HG03460 (cell line): ENCODE results near the gene RD3L.
A peak's percentile ranks its signal among the peaks of the same experiment; 100 is the strongest.
"Not testable (repeated sequence)": the region's sequence is repeated elsewhere in the genome, so short reads cannot be mapped to it uniquely, and the experiment has no call there.

ENCODE experiments used
- ATAC-seq: cut with Tn5 transposase; IDR thresholded peaks from one replicate; pipeline ENCODE4 v1.9.1; 2021; ENCODE audit not compliant: unreplicated experiment

Gene RD3L

DNA sequence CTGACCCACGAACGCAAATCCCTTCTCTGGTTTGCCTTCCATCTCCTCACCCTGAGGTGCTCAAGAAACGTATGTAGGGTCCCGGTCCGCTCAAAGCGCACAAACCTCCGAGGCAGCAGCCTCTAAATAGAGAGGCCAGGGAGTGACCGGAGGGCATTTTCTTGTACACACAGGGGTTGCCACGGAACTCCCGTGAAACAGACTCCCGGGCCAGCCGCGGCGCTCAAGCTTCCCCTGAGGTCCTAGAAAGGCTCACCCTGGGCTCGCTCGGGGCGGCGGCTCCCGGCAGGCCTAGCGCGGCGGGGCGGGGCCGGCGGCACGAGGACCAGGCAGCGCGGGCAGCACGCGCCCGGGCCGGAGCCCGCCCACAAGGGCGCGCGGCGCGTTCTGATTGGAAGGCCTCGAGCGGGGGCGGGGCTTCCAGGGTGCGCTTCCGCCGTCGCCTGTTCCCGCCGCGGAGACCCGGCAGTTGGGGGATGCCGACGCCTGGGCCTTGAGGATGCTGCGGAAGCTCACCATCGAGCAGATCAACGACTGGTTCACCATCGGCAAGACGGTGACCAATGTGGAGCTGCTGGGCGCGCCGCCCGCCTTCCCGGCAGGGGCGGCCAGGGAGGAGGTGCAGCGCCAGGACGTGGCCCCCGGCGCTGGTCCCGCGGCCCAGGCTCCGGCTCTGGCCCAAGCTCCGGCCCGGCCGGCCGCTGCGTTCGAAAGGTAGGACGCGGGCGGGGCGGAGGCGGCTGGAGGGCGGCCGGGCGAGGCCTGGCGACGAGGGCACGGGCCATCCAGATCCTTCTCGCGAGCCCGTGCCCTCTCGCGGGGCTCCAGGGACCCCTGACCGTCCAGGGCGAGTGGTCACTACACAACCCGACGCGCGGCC, 14.1 kb downstream of the RD3L start, which contains the start of gene TDRD9:
TDRD9 (plus strand) TSS at position 446 of the 880 bp plus-strand sequence; CDS start at position 500, 54 bp downstream.
- ATAC-seq, result no peak

DNA sequence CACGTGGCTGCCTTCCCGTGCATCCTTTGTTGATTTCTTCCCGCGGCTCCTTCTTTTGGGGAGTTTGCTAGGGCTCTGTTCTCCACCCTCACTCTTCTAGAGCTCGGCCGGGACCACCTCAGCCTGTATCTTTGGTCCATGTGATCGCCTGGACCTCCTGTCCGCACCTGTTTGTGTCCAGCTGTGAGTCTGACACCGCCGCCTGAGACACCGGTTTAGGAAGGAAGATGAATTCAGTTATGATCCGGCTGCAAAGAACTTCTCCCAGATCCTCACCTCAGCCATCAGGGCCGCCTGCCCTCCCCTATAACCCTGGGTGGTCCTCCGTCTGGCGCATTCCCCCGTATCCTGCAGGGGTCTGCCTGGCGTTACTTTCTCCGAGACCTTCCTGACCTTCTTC, 14.8 kb downstream of the RD3L start:
- no peak for ATAC-seq

DNA sequence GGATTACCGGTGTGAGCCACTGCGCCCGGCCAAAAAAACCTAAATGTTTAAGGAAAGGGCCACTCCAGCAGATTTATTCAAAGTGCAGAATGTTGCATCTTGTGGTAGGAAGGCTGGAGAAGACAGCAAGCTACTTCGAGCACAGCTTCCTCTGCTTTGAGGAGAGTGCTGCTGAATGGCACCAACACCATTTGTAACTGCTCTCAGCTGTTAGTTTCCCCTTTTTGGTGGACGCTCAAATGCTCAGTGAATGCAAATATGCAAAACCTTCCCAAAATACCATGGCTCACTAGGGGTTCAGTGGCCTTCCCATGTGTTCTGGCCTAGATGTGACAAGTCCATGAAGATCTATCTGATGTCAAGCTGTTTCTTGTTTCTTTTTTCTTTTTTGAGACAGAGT, 17.0 kb downstream of the RD3L start:
- ATAC-seq, result no peak

DNA sequence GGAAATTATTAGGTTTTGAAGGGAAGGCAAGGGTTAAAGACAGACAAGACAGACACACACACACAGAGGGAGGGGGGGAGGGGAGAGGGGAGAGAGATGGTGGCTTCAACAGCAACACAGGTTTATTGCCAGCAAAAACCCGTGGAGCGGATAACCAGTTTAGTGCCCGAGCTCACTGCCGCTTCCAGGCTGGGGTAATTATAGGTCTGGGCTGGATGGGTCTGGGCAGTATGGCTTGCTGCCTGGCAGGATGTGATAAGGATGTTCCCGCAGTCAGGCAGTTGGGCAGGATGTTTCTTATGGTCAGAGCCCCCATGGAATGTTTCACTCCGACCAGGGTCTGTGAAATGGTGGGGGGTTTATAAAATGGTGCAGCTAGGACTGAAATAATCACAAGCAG, 18.5 kb downstream of the RD3L start:
- ATAC-seq, result no peak

DNA sequence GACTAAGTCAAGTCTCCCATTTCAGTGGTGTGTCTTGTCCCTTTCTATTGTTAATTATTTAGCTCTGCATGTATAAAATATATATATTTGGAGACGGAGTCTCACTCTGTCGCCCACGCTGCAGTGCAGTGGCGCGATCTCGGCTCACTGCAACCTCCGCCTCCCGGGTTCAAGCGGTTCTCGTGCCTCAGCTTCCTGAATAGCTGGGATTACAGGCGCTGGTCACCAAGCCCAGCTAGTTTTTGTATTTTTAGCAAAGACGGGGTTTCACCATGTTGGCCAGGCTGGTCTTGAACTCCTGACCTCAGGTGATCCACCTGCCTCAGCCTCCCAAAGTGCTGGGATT, 20.5 kb downstream of the RD3L start:
- ATAC-seq, result not testable (repeated sequence)

DNA sequence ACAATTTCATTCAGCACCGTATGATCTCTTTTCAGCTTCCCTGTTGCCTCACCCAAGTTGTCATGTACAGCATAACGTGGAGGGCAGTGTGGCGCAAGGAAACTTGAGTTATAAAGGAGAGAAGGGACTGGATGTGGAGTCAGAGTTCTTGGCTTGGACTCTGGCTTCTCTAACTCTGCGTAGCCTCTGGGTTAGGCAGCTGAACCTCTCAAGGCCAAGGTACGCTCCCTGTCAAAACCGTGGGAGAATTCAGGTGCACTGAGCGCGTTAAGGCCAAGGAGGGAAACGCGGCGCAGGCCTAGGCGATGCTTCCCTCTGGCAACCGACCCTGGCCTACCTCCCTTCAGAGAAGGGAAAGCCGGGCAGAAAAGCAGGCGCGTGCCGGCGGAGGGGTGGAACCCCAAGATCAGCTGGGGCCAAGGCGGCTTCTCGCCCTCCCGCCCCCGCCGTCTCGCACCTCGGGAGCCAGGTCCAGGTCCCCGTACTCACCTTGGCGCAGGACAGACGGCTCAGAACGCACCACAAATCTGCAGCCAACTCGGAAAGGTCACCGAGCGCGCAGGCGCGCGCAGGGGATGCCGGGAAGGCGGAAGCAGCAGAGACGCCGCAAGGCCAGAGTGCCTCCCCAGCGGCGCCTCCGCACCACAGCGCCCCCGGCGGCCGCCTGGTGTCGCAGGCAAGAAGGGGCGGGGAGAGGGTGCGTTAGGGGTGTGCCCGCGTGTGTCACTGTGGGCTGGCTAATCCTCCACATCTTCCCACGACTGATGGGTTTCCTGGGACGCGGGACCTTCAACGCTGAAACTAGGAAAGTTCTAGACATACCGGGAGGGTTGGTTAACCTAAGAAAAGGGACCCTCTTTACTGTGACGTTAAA, 21.1 kb downstream of the RD3L start:
- ATAC-seq, result peak; percentile 97

DNA sequence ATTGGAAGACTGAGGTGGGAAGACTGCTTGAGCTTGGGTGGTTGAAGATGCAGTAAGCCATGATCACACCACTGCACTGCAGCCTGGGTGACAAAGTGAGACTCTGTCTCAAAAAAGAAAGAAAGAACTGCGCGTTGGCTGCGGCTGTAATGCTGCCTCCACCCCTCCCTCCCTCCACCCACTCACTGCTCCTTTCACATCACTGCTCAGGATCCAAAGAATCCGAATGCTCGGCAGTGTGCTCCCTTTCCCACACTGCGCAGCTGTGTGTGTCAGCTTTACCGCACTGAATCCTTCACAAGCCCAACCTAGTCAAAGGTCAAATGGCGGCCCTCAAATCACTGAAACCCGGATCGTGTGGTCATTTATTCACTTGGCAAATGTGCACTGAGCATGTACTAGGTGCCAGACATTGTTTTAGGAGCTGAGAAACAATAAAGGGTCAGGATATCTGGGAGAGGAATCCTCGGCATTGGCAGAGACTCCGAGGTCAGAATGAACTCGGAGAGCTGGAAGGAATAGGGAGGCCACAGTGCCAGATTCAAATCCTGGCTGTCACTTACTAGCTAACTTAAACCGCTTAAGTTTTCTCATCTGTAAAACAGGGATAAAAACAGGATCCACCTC, 25.6 kb downstream of the RD3L start:
- ATAC-seq, result no peak

DNA sequence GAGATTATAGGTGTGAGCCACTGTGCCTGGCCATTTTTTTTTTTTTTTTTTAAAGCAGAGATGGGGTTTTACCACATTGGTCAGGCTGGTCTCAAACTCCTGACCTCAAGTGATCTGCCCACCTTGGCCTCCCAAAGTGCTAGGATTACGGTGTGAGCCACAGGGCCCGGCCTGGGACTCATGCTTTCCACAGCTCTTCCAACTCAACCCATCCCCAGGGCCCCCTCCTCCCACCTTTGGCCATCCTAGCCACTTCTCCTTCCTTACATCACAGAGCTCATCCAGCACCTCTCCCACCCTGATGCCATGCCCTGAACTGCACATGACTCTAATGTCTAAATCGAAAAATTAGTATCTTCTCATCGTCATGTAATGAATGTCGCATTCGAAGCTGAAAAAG, 26.7 kb downstream of the RD3L start:
- ATAC-seq, result no peak

DNA sequence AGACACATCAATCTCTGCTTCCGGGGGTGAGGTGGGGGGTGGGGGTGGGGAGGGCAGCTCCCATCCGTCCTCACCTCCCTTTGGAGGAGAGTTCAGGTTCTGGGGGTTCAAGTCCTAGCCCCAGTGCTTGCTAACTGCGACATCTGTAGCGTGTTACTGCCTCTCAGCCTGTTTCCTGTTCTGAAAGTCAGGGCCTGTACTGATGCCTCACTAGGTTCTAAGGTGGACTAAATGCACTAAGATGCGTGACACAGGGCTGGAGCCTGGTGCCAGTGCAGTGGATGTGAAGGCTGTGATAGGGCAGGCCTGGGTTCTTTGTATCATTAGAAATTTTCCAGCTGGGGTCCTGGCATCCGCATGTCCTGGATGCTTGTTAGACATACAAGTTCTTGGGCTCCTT, 31.3 kb downstream of the RD3L start:
- no peak for ATAC-seq

DNA sequence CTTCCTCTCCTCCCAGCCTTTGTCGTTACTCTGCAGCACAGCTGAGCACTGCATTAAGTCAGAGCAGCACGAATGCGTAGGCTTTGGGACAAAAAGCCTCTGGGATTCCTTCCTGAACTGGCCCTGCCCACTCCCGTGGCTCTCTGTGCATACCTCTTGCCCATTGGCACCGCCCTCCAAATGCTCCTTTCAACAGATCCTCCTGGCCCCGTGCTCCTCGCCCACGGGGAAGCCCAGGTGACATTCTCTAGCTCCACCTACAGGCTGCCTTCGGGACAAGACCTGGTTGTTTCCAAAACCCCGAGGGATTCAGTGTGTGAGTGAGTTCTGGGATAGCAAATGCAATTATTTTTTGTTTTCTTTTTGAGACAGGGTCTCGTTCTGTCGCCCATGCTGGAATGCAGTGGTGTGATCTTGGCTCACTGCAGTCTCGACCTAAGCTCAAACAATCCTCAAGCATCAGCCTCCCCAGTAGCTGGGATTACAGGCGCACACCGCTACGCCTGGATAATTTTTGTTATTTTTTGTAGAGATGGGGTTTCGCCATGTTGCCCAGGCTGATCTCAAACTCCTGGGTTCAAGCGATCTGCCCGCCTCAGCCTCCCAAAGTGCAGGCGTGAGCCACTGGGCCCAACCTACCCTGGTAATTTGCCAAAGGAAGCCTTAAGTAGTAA, 31.9 kb downstream of the RD3L start:
- ATAC-seq, result no peak

DNA sequence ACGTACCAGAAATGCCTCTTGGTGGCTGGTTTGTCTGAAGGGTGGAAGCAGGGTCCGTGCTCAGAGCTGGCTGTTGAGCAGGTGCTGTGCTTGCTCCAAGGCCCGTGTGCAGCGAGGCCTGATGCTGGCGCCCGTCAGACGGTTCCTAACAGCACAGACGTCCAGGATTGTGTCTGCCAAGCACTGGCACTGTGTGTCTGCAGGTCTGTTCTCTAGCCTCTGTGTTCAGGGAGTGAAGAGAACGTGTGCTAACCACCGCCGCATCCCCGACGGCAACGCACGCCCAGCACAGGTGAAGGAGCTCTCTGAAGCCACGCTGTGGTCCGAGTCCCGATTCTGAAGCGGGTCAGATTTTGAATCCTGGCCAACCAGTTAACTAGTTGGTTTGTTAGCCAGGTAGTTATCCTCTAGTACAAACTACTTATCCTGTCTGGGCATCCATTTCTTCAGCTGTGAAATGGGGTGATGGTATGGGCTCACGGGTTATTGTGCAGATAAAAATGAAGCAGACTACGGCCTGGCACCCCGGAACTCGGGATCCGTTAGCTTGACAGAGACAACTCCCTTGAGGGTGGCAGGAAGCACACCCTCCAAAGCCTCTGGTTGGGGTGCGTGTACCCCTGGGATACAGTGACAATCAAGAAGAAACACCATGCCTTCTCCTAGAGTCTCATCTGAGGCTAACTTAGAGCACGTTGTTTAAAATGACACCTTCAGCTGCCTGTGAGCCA, 32.6 kb downstream of the RD3L start:
- no peak for ATAC-seq

DNA sequence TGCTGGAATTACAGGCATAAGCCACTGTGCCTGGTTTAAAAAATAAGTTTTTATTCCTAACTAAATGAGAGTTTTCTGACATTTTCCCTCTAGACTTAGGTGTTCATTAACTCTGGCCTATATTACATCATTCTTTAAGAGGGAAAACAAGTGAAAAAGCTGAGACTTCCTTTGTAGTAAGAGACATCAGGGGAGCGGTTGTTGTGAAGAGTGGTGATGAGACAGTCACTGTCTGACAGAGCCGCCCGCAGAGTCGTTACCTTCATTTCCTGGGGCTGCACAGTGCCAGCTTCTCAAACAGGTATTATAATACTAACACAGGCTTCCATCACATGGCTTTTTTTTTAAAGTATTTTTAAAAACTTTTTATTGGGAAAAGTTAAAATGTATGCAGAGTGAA, 33.7 kb downstream of the RD3L start:
- ATAC-seq, result no peak

DNA sequence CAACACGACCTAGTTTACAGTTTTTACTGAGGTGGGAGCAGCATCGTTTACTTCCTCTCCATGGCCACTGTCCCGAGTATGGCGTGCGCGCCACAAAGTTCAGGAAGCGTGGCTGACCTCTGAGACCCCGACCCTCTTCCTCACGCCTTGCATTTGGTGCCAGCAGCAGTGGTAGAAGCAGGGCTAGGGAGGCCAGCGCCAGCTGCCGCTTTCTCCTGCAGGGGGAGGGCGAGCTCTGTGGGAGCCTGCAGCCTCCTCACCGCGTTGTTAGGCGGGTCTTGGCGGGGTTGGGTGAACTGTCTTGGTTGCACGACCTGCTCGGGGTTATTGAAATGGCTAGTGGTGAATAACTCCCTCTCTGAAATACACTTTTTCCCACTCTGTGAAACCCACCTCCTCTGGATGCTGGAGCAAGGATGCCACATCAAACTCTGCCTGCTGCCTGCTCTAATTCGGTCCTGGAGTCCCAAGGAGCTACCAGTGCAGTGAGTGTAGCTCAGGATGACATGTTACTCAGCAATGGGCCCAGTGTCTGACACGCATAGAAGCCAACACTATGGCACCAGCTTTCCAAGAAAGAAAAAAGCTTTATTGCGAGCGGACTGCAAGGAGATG, 36.4 kb downstream of the RD3L start:
- no peak for ATAC-seq

DNA sequence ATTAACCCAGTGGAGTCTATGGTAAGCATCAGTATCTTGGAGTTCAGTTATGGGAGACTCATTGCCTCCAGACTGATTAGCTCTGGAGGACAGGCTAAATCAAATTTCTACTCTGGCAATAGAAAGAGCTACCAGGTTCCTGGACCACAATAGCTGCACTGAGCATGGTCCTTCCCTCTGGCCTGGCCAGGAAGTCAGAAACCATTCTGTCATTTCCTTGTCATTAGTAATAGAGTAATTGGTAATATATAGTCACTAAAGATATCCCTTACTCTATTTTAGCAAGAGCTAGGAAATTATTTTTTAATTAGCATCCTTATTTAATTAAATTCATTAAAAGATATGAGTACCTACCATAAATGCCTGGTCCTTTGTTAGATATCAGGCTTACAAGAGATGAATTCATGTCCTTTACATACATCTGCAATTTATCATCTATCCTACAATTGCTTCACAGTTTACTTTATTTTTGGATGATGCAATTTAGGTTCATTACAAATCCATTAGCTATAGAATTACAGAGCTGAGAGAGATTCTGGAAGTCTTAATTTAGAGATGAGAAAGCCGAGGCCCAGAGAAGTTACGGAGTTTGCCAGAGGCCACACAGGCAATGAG, 37.7 kb downstream of the RD3L start:
- no peak for ATAC-seq

DNA sequence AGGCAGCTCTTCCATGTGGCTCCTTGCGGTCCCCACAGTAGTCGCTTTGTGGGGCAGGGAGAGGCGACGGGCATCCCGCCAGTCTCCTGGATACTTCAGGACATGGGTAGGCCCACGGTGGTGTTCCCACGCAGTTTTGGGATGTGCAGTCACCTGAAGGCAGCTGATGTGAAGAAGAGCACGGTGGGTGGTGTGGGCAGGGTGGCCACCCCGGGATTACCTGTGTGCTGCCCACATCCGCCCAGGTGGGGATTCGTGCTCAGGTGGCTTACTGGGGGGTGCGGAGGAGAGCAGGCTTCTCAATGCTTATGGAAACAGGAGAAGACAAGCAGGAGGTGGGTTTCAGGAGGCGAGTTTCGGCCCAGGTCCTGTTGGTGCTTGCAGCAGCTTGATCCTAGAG, 42.5 kb downstream of the RD3L start:
- no peak for ATAC-seq

DNA sequence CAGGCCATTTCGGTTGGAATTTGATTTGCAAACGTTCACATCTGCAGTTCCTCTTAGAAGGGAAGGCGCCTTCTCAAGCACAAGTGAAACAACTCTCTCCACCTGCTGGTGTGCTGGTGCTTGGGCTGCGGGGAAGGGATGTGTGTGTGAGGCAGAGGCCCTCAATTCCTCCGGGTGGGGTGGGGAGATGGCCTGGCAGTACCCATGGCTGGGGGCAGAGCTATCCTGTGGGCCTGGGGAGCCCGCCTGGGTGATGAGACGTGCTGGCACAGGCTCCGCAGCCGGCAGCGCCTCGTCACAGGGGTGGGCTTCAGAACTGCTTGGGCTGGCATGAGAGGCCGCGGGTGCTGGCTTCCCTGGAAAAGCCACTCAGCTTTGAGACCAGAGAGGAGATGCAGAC, 43.0 kb downstream of the RD3L start:
- ATAC-seq, result no peak

DNA sequence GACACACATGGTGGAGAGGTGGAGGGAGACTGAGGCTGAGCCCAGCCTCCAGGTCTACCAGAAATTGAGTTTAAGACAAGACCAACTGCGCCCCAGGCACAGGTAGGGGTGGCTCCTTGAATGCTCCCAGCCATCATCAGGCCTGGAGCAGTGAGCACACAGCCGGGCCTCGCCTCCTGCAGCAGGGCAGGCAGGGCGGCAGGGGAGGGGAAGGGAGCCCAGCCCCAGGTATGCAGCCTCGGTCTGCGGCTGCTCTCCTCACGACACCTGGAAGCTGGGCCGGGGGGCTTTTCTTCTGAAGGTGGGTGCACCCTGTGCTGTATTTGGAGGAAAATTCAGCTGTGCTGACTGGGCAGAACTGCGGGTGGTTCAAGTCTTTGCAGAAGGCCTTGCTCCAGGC, 43.6 kb downstream of the RD3L start:
- ATAC-seq, result no peak

DNA sequence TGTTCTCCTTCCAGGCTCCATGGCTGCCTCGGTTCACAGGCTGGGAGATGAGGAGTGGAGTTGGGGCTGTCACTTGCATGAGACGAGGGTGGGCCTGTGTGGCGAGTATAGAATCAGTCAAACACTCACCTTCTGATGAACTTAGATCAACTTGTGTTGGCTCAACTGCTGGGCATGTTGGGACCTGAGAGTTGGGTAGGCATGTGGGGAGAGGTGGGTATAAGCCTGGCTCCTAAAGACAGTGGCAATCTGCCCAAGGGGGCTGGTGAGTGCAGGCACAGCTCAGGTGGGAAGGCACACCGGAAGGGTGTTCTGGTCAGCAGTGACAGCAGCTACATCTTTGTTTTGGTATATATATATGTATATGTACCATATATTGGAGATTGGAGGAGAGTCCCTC, 44.1 kb downstream of the RD3L start:
- no peak for ATAC-seq

DNA sequence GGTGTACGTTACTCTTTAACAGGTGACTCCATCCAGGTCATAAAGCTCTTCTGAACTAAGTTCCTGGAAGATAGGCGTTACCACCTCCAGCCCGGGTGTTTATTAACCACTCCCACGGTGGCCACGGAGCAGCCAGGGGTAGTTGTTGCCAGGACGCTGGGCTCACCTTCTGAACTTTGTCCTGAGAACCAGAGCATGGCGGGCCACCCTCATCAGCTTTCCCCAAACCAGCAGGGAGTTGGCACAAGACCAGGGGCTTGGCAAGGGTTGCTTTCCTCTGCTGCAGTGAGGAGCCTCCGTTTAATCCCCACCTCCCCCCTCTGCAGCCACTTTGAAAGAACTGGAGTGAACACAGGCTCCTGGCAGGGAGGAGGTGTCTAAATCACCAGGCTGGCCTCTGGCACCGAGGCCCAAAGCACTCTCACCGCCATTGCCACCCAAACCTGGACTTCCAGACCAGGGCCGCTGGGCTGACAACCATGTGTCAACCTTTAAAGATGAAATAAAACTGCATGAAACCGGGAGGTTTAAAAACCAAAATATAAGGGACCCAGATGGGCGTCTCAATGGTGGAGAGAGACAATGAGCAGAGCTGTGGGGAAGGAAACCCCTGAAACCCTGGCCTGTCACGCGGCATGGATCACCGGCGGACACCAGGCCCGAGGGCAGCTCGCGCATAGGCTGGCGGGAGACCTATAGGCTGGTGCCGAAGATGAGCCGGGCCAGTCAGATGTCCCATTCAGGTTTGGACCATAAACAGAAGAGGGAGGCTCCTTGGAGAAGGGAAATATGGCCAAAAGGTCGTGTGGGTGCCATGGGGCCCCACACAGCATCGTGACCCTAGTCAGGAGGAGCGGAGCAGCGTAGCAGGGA, 45.0 kb downstream of the RD3L start:
- no peak for ATAC-seq
